ENCODE results near the gene ELFN2. TPM values are rescaled to one million over a fixed set of nuclear protein-coding genes. Genes with fewer than 3 reads are reported as not detected.

Gene ELFN2
- total and polyA plus RNA-seq, 4 experiments from 2014 or later = 0.32 to 0.55 TPM; not detected in 2

DNA sequence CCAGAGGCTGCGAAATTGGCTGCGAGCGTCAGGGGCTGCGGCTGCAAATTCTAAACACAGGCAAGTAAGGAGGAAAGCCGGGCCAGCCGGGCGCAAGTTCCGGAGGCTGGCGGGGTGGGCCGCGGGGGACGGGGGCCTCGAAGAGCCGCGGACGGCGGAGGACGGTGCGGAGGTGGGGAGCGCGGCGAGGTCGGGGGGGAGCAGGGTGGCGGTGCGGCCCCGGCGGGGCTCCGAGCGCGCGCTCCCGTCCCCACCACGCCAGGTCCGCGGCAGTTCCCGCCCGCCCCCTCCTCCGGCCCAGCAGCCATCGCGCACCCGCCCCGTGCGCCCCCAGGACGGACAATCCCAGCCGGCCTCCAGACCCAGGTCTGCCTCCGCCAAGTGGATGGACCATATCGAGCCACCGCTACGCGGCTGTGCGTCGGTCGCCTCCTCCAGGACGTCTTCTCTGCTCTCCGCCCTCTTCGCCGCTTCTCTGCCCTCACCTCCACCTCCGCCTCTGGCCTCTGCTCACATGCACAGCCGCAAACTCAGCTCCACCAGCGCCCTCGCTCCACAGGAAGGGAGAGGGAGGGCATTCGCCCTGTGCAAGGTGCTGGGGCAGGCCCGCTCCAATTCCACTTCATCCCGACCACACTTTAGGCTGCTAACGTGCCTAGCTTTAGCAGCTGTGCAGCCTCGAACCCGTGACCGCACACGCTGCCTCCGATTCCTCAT is 7.2 kb downstream of the ELFN2 start:
- POLR2A ChIA-PET (ENCODE audit: partially characterized antibody) = no interaction called here
- peaks cover 15% of the 10 kb centered on the region for H3K4me1 ChIP-seq (ENCODE audit: insufficient read depth, low read length)
- intact Hi-C loops (cut with micrococcal nuclease) = loop anchor here (2.0 kb wide), 1 partner anchor 153 kb away; no protein-coding TSS in a partner anchor
- peak overlapping the region; percentile 70 to 94 (median 84) for H3K4me3 Mint-ChIP-seq
- H3K36me3 Mint-ChIP-seq = no peaks in the 10 kb centered on the region
- no peak overlapping the region for H3K27ac Mint-ChIP-seq
- peak overlapping the region in 1 of 2 donors; percentile 19 for H3K4me3 ChIP-seq (ENCODE audit: low read length in 2 of 2)
- CTCF ChIA-PET (ENCODE audit: partially characterized antibody) = interaction anchor here (1.0 kb wide), 1 partner anchor 9 kb away, joined by 3 read pairs; no protein-coding TSS in a partner anchor
- DNase-seq = peak in 1 of 5 donors; percentile 21
- no peak overlapping the region for H3K27ac ChIP-seq (ENCODE audit: low read depth, low read length)
- no peaks in the 10 kb centered on the region for H3K9me3 ChIP-seq (ENCODE audit: control insufficient read depth in 1 of 2, low read length in 2 of 2)
- H3K27me3 ChIP-seq (ENCODE audit: insufficient read depth, low read length) = peaks cover 4% of the 10 kb centered on the region
- H3K27me3 Mint-ChIP-seq = peaks cover 25 to 36% of the 10 kb centered on the region in 2 donors
- peaks cover 21 to 39% (median 27%) of the 10 kb centered on the region in 4 donors for H3K4me1 Mint-ChIP-seq
- peaks cover 0 to 3% (median 0%) of the 10 kb centered on the region in 8 donors for H3K9me3 Mint-ChIP-seq
- no peaks in the 10 kb centered on the region for H3K36me3 ChIP-seq (ENCODE audit: insufficient read depth, low read length)

DNA sequence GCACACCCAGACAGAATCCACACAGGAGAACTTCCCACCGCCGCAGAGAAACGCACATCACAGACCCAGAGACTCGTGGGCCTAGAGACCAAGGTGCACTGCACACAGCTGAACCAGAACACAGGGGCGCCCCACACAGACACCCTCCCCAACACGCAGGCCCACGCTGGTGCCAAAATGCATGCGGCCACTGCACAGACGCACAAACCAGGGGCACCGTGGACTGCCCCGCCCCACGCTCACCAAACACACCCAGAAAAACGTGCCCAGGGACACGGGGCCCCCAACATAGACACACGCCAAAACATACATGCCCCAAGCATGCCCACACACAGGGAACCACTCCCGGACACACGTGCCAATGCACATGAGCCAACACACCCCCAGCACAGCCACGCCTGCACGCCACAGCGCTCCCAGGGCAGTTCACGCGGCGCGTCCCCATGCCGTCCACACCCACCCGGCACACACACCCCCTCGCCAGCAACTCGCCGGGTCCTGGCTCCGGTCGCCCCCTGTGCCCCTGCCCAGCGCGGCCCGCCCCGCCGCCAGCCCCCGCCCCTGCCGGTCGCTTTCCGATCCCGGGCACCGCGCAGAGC is 7.8 kb downstream of the ELFN2 start:
- Mint-ChIP-seq H3K27me3 (peaks cover 25 to 39% of the 10 kb centered on the region in 2 donors), H3K4me1 (peaks cover 21 to 39% (median 27%) of the 10 kb centered on the region in 4 donors), H3K27ac (no peak overlapping the region), H3K9me3 (peaks cover 0 to 3% (median 0%) of the 10 kb centered on the region in 8 donors), H3K4me3 (peak overlapping the region; percentile 59 to 85 (median 76)), H3K36me3 (no peaks in the 10 kb centered on the region)
- ChIA-PET CTCF (ENCODE audit: partially characterized antibody) (no interaction called here), POLR2A (ENCODE audit: partially characterized antibody) (no interaction called here)
- intact Hi-C loops (cut with micrococcal nuclease) = no loop called here
- H3K4me3 ChIP-seq (ENCODE audit: low read length in 2 of 2) = no peak overlapping the region
- H3K27ac ChIP-seq (ENCODE audit: low read depth, low read length) = no peak overlapping the region
- H3K36me3 ChIP-seq (ENCODE audit: insufficient read depth, low read length) = no peaks in the 10 kb centered on the region
- peaks cover 15% of the 10 kb centered on the region for H3K4me1 ChIP-seq (ENCODE audit: insufficient read depth, low read length)
- H3K9me3 ChIP-seq (ENCODE audit: control insufficient read depth in 1 of 2, low read length in 2 of 2) = no peaks in the 10 kb centered on the region
- H3K27me3 ChIP-seq (ENCODE audit: insufficient read depth, low read length) = peaks cover 4% of the 10 kb centered on the region
- no peak for DNase-seq

DNA sequence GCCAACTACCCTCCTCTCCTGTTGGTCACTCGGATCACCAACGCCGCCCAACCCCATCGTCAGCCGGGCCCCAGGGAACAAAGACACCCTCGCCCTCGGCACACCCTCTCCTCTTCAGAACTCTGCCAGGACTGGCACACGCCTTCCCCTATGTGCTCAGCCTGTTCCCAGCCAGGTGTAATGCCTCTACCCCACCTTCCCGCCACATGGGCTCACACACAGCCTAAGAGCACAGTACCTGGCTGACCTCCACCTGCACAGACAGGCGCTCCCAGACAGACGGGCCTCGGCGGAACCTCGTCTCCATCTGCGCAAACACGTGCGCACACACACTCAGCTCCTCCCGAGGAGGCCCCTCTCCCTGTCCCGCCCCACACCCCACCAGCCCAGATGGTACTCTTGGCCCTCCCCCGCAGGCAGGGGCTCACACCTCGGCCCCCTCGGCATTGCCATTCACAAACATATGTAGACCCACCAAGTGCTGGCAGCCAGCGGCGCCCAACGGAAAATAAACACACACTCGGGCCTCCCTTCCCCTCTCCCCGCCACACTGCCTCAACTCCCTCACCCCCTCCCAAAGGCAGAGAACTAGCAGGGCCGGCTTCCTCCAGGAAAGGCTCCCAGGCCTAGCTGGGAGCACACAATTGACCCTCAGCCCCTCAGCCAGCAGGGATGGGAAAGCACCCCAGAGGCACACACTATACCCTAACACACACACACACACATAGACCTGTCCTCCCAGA is 8.5 kb downstream of the ELFN2 start:
- Mint-ChIP-seq H3K27me3 (peaks cover 25 to 40% of the 10 kb centered on the region in 2 donors), H3K36me3 (no peaks in the 10 kb centered on the region), H3K27ac (peak overlapping the region in 1 of 7 donors; percentile 29), H3K4me3 (peak overlapping the region; percentile 59 to 85 (median 76)), H3K9me3 (peaks cover 0 to 2% (median 0%) of the 10 kb centered on the region in 8 donors), H3K4me1 (peaks cover 21 to 39% (median 27%) of the 10 kb centered on the region in 4 donors)
- no peaks in the 10 kb centered on the region for H3K9me3 ChIP-seq (ENCODE audit: control insufficient read depth in 1 of 2, low read length in 2 of 2)
- peaks cover 15% of the 10 kb centered on the region for H3K4me1 ChIP-seq (ENCODE audit: insufficient read depth, low read length)
- H3K27me3 ChIP-seq (ENCODE audit: insufficient read depth, low read length) = peaks cover 4% of the 10 kb centered on the region
- CTCF ChIA-PET (ENCODE audit: partially characterized antibody) = no interaction called here
- H3K36me3 ChIP-seq (ENCODE audit: insufficient read depth, low read length) = no peaks in the 10 kb centered on the region
- DNase-seq = no peak
- POLR2A ChIA-PET (ENCODE audit: partially characterized antibody) = no interaction called here
- no peak overlapping the region for H3K27ac ChIP-seq (ENCODE audit: low read depth, low read length)
- H3K4me3 ChIP-seq (ENCODE audit: low read length in 2 of 2) = no peak overlapping the region
- intact Hi-C loops (cut with micrococcal nuclease) = no loop called here

DNA sequence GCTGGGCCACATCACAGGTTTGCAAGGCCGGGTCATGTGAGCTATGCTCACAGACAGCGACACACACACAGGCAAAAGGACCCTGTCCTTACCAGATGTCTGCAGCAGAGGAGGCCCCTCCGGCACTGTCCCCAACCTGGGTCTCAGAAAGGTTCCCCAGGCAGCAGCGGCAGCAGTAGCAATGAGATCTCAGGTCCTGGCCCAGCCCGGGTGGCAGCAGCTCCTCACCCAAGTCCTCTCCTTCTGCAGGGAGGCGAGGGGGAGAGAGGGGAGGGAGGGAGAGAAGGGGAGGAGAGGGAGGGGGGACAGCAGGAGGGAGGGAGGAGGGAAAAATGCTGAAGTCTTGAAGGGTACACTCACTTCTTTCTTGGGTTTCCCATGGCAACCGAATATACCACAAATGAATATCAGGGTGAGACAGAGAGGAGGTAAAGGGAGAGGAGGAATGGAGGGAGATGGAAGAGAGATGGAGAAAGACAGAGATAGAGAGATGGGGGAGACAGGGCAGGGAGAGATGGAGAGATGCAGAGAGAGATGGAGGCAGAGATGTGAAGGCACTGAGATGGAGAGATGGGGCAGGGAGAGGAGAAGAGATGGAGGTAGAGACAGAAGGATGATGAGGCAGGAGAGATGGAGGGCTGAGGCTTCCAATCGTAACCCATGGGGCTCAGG is 9.5 kb downstream of the ELFN2 start:
- peaks cover 15% of the 10 kb centered on the region for H3K4me1 ChIP-seq (ENCODE audit: insufficient read depth, low read length)
- H3K27me3 Mint-ChIP-seq = peaks cover 25 to 40% of the 10 kb centered on the region in 2 donors
- H3K4me1 Mint-ChIP-seq = peaks cover 21 to 39% (median 27%) of the 10 kb centered on the region in 4 donors
- peak overlapping the region in 4 of 8 donors; percentile 11 to 29 (median 19) for H3K4me3 Mint-ChIP-seq
- peak overlapping the region in 1 of 7 donors; percentile 15 for H3K27ac Mint-ChIP-seq
- no peak overlapping the region for H3K4me3 ChIP-seq (ENCODE audit: low read length in 2 of 2)
- POLR2A ChIA-PET (ENCODE audit: partially characterized antibody) = no interaction called here
- no peaks in the 10 kb centered on the region for H3K36me3 Mint-ChIP-seq
- H3K9me3 Mint-ChIP-seq = peaks cover 0 to 2% (median 0%) of the 10 kb centered on the region in 8 donors
- DNase-seq = no peak
- H3K27me3 ChIP-seq (ENCODE audit: insufficient read depth, low read length) = peaks cover 4% of the 10 kb centered on the region
- intact Hi-C loops (cut with micrococcal nuclease) = no loop called here
- no peak overlapping the region for H3K27ac ChIP-seq (ENCODE audit: low read depth, low read length)
- H3K9me3 ChIP-seq (ENCODE audit: control insufficient read depth in 1 of 2, low read length in 2 of 2) = no peaks in the 10 kb centered on the region
- CTCF ChIA-PET (ENCODE audit: partially characterized antibody) = no interaction called here
- no peaks in the 10 kb centered on the region for H3K36me3 ChIP-seq (ENCODE audit: insufficient read depth, low read length)

DNA sequence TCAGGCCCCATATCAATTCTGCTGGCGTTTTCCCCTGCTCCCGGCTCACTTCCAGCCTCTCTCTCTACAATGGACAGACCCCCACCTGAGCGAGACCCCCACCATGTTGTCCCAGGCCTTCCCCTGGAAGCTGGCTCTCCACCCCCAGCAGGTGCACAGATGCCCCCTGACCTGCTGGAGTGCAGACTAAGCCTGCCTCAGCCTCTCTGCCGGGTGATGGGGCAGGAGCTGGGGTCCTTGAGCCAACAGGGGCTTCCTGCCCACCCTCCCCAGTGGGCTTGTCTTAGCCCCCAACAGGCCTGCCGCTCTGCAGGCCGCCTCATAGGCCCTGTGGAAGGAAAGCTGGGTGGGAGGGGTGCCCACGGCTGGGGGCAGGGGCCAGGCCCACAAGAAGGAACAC is 10.0 kb downstream of the ELFN2 start:
- ChIA-PET POLR2A (ENCODE audit: partially characterized antibody) (no interaction called here), CTCF (ENCODE audit: partially characterized antibody) (no interaction called here)
- H3K4me3 ChIP-seq (ENCODE audit: low read length in 2 of 2) = no peak overlapping the region
- H3K36me3 Mint-ChIP-seq = no peaks in the 10 kb centered on the region
- no peaks in the 10 kb centered on the region for H3K36me3 ChIP-seq (ENCODE audit: insufficient read depth, low read length)
- peaks cover 21 to 39% (median 28%) of the 10 kb centered on the region in 4 donors for H3K4me1 Mint-ChIP-seq
- intact Hi-C loops (cut with micrococcal nuclease) = no loop called here
- no peak overlapping the region for H3K27ac Mint-ChIP-seq
- DNase-seq = no peak
- no peaks in the 10 kb centered on the region for H3K9me3 ChIP-seq (ENCODE audit: control insufficient read depth in 1 of 2, low read length in 2 of 2)
- H3K4me1 ChIP-seq (ENCODE audit: insufficient read depth, low read length) = peaks cover 15% of the 10 kb centered on the region
- peaks cover 4% of the 10 kb centered on the region for H3K27me3 ChIP-seq (ENCODE audit: insufficient read depth, low read length)
- H3K27ac ChIP-seq (ENCODE audit: low read depth, low read length) = no peak overlapping the region
- H3K9me3 Mint-ChIP-seq = peaks cover 0 to 2% (median 0%) of the 10 kb centered on the region in 8 donors
- peaks cover 25 to 40% of the 10 kb centered on the region in 2 donors for H3K27me3 Mint-ChIP-seq
- peak overlapping the region in 4 of 8 donors; percentile 21 to 62 (median 42) for H3K4me3 Mint-ChIP-seq

DNA sequence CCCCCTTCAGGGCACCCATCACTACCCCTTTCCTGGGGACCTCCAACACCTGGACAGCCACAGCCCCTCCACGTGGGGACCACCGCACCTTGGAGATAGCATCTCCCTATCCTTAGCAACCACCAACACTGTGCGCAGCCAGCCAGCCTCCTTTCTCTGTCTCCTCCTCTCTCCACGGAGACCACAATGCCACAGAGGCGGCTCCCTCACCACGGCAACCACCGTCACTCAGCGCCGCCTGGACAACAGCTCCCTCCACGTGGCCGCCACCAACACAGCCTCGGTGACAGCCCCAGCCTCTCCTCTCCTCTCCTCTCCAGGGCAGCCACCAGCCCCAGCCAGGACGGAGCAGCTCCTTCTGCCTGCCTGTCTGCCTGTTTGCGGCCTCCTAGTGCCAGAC is 10.5 kb downstream of the ELFN2 start:
- peaks cover 0 to 2% (median 0%) of the 10 kb centered on the region in 8 donors for H3K9me3 Mint-ChIP-seq
- Histone ChIP-seq H3K36me3 (ENCODE audit: insufficient read depth, low read length) (no peaks in the 10 kb centered on the region), H3K27ac (ENCODE audit: low read depth, low read length) (no peak overlapping the region), H3K4me3 (ENCODE audit: low read length in 2 of 2) (no peak overlapping the region), H3K9me3 (ENCODE audit: control insufficient read depth in 1 of 2, low read length in 2 of 2) (no peaks in the 10 kb centered on the region), H3K27me3 (ENCODE audit: insufficient read depth, low read length) (peaks cover 4% of the 10 kb centered on the region), H3K4me1 (ENCODE audit: insufficient read depth, low read length) (peaks cover 15% of the 10 kb centered on the region)
- peaks cover 21 to 39% (median 28%) of the 10 kb centered on the region in 4 donors for H3K4me1 Mint-ChIP-seq
- H3K27ac Mint-ChIP-seq = no peak overlapping the region
- DNase-seq = peak in 3 of 5 donors; percentile 20 to 43 (median 33)
- intact Hi-C loops (cut with micrococcal nuclease) = no loop called here
- H3K27me3 Mint-ChIP-seq = peaks cover 25 to 40% of the 10 kb centered on the region in 2 donors
- H3K4me3 Mint-ChIP-seq = peak overlapping the region in 6 of 8 donors; percentile 21 to 73 (median 62)
- ChIA-PET POLR2A (ENCODE audit: partially characterized antibody) (no interaction called here), CTCF (ENCODE audit: partially characterized antibody) (no interaction called here)
- H3K36me3 Mint-ChIP-seq = no peaks in the 10 kb centered on the region
